Measurements from ENCODE around the gene IL6.

The IL6 gene

DNA sequence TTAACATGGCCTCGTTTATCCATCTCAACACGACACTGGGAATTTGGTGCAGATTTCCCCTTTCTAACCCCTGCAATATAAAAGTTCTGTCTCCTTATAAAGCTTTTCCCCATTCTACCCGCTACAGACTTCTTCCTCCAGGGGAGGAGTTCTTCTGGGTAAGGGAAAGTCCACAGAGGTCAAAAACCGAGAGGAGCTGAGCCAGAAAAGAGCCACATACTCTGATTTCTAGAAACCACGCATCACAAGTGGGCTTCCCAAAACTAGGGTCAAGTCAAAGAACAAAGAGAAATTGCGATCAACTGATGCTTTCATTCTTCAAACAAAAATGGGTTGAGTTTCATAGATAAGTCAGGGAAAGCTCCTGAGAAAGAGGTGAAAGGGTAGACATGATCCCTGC lies 6.8 kb downstream of the IL6 start:
- peaks cover 18% of the 10 kb centered on the region for H3K36me3 ChIP-seq (replicated peaks)
- no peak overlapping the region for H3K4me3 ChIP-seq (ENCODE audit: low read depth, low read length)
- DNase-seq = no peak
- no peak for TF ChIP-seq CTCF (IDR thresholded peaks at IDR 0.05; ENCODE audit: low read depth, low read length, missing control alignments)
- H3K27me3 ChIP-seq (replicated peaks) = no peaks in the 10 kb centered on the region
- H3K27ac ChIP-seq = no peak overlapping the region
- in situ Hi-C loops (cut with HindIII; ENCODE audit: low pct_ligation_motif_present, low sequenced_read_pairs) = loop anchor here (25.0 kb wide), 1 partner anchor 171 kb away; no protein-coding TSS in a partner anchor

DNA sequence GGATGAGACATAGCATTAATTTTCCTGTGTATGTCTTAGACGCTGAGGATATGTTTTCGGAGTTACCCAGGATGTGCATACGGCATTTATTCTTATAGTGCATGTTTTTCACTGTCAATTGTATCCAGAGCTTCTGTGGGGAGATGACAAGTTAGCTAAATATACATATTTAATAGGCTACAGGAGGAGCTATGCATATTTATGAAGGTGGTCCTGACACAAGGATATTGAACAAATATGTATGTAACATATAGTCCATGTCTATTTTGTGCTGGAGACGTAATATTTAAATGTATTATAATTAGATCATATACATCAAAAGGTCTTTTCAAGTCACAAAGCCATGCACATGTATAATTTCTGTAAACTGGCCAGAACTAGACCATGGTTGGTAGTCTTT lies 16.0 kb downstream of the IL6 start:
- no peaks in the 10 kb centered on the region for H3K27me3 ChIP-seq (replicated peaks)
- no peak overlapping the region for H3K4me3 ChIP-seq (ENCODE audit: low read depth, low read length)
- no peaks in the 10 kb centered on the region for H3K36me3 ChIP-seq (replicated peaks)
- in situ Hi-C loops (cut with HindIII; ENCODE audit: low pct_ligation_motif_present, low sequenced_read_pairs) = loop anchor here (25.0 kb wide), 1 partner anchor 181 kb away; no protein-coding TSS in a partner anchor
- no peak for TF ChIP-seq CTCF (IDR thresholded peaks at IDR 0.05; ENCODE audit: low read depth, low read length, missing control alignments)
- no peak overlapping the region for H3K27ac ChIP-seq
- no peak for DNase-seq

GRCh38 chr7:22751341-22751740 lies 24.3 kb downstream of the IL6 start:
- H3K4me3 ChIP-seq (ENCODE audit: low read depth, low read length) = no peak overlapping the region
- H3K27ac ChIP-seq = no peak overlapping the region
- H3K36me3 ChIP-seq (replicated peaks) = no peaks in the 10 kb centered on the region
- in situ Hi-C loops (cut with HindIII; ENCODE audit: low pct_ligation_motif_present, low sequenced_read_pairs) = no loop called here
- no peak for TF ChIP-seq CTCF (IDR thresholded peaks at IDR 0.05; ENCODE audit: low read depth, low read length, missing control alignments)
- DNase-seq = no peak
- no peaks in the 10 kb centered on the region for H3K27me3 ChIP-seq (replicated peaks)

DNA sequence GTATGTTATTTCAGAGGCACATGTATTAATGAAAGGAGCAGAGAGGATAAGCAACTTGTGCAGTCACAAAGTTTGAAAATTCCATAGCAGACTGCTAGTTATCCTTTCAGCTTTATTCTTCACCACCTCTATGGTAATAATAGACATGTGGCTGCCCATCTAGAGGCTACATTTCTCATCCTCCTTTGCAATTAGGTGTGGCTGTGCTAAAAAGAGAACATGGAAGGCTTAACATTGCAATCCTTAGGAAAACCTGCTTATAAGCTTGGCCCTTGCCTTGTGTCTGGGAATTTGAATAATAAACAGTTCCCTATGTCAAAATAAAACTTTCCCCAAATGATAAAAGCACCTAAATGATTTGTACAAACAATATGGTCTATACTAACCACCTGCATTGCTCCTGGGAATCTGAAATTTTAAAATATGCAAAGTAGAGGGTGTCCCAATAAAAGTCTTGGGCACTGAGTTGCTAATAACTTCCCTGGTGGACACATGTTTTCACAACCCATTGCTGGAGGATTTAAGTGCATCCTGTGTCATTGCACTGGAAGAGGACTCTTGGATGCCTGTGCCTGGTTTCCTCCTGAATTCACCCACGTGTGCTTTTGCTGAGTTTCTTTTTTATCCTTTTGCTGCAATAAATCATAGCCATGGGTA lies 30.5 kb downstream of the IL6 start:
- H3K27me3 ChIP-seq (replicated peaks) = no peaks in the 10 kb centered on the region
- no peak overlapping the region for H3K4me3 ChIP-seq (ENCODE audit: low read depth, low read length)
- no peaks in the 10 kb centered on the region for H3K36me3 ChIP-seq (replicated peaks)
- TF ChIP-seq CTCF (IDR thresholded peaks at IDR 0.05; ENCODE audit: low read depth, low read length, missing control alignments) = no peak
- in situ Hi-C loops (cut with HindIII; ENCODE audit: low pct_ligation_motif_present, low sequenced_read_pairs) = no loop called here
- H3K27ac ChIP-seq = no peak overlapping the region
- no peak for DNase-seq

- Histone ChIP-seq H3K36me3 (replicated peaks) (no peaks in the 10 kb centered on the region), H3K27ac (no peak overlapping the region), H3K27me3 (replicated peaks) (no peaks in the 10 kb centered on the region), H3K4me3 (ENCODE audit: low read depth, low read length) (no peak overlapping the region)
- no peak for DNase-seq
- no peak for TF ChIP-seq CTCF (IDR thresholded peaks at IDR 0.05; ENCODE audit: low read depth, low read length, missing control alignments)
- in situ Hi-C loops (cut with HindIII; ENCODE audit: low pct_ligation_motif_present, low sequenced_read_pairs) = no loop called here
Measured at GRCh38 chr7:22758576-22758975, 31.6 kb downstream of the IL6 start.

GRCh38 chr7:22759721-22760120 lies 32.7 kb downstream of the IL6 start:
- in situ Hi-C loops (cut with HindIII; ENCODE audit: low pct_ligation_motif_present, low sequenced_read_pairs) = no loop called here
- no peaks in the 10 kb centered on the region for H3K36me3 ChIP-seq (replicated peaks)
- TF ChIP-seq CTCF (IDR thresholded peaks at IDR 0.05; ENCODE audit: low read depth, low read length, missing control alignments) = no peak
- no peak overlapping the region for H3K4me3 ChIP-seq (ENCODE audit: low read depth, low read length)
- DNase-seq = no peak
- no peaks in the 10 kb centered on the region for H3K27me3 ChIP-seq (replicated peaks)
- no peak overlapping the region for H3K27ac ChIP-seq

All from brain microvascular endothelial cell (primary cell).